Liver (tissue), 9 donors: ENCODE data around the gene FKBP1B. TPM values are rescaled to one million over a fixed set of nuclear protein-coding genes. Genes with fewer than 3 reads are reported as not detected.

Experiments used
- DNase-seq: peaks from one replicate; pipeline ENCODE4 v3.0.0-alpha.2; 2017; ENCODE audit warnings: low spot score
- H3K27ac ChIP-seq, 2 donors: one replicate each; pipeline ENCODE4 v1.7.0; 2013; ENCODE audit warnings: inconsistent platforms in 2 of 2, low read length in 2 of 2, control low read depth in 1 of 2, low read depth in 1 of 2, mild to moderate bottlenecking in 1 of 2
- H3K27me3 ChIP-seq, 4 donors: one replicate each; pipeline versions ENCODE4 v1.6.1 to v1.7.0; 2013; ENCODE audit warnings: low read length in 3 of 4, inconsistent platforms in 1 of 4, mild to moderate bottlenecking in 1 of 4, moderate library complexity in 1 of 4; ENCODE audit not compliant: control insufficient read depth in 4 of 4, insufficient read depth in 4 of 4
- H3K36me3 ChIP-seq, 4 donors: one replicate each; pipeline versions ENCODE4 v1.6.1 to v1.7.0; 2013; ENCODE audit warnings: low read length in 3 of 4, mild to moderate bottlenecking in 3 of 4, low read depth in 1 of 4, moderate library complexity in 1 of 4; ENCODE audit not compliant: control insufficient read depth in 4 of 4, insufficient read depth in 3 of 4
- H3K4me1 ChIP-seq, 4 donors: one replicate each; pipeline versions ENCODE4 v1.6.1 to v1.7.0; 2013; ENCODE audit warnings: low read length in 3 of 4, mild to moderate bottlenecking in 3 of 4, moderate library complexity in 1 of 4; ENCODE audit not compliant: control insufficient read depth in 4 of 4, insufficient read depth in 4 of 4
- H3K4me3 ChIP-seq, 3 donors: one replicate each; pipeline versions ENCODE4 v1.6.1 to v1.7.0; 2013; ENCODE audit warnings: low read length in 3 of 3, control low read depth in 1 of 3, low read depth in 1 of 3, mild to moderate bottlenecking in 1 of 3
- H3K9ac ChIP-seq, 2 donors: one replicate each; pipeline ENCODE4 v1.7.0; 2013; ENCODE audit warnings: low read length in 2 of 2, mild to moderate bottlenecking in 2 of 2, moderate library complexity in 2 of 2, control low read depth in 1 of 2, low read depth in 1 of 2
- H3K9me3 ChIP-seq, 4 donors: one replicate each; pipeline versions ENCODE4 v1.6.1 to v1.7.0; 2013; ENCODE audit warnings: low read length in 3 of 4; ENCODE audit not compliant: control insufficient read depth in 4 of 4
- EGR1 ChIP-seq, 2 donors: IDR thresholded peaks; 2 replicates each; pipeline ENCODE4 v1.6.1; 2016 to 2018; ENCODE audit warnings: antibody characterized with exemption in 2 of 2, low read depth in 2 of 2
- FOXA1 ChIP-seq: IDR thresholded peaks from 2 replicates; pipeline ENCODE4 v1.6.1; 2016; ENCODE audit warnings: antibody characterized with exemption
- FOXA2 ChIP-seq: IDR thresholded peaks from 2 replicates; pipeline ENCODE4 v1.6.1; 2016; ENCODE audit warnings: antibody characterized with exemption
- HNF4A ChIP-seq, 2 donors: conservative IDR thresholded peaks; 2 replicates each; pipeline ENCODE4 v1.6.1; 2016; ENCODE audit warnings: antibody characterized with exemption in 2 of 2, mild to moderate bottlenecking in 2 of 2
- HNF4G ChIP-seq: IDR thresholded peaks from 2 replicates; pipeline ENCODE4 v1.6.1; 2016; ENCODE audit warnings: antibody characterized with exemption
- JUND ChIP-seq, 2 donors: IDR thresholded peaks; 2 replicates each; pipeline ENCODE4 v1.6.1; 2016; ENCODE audit warnings: antibody characterized with exemption in 2 of 2
- NR2F2 ChIP-seq: IDR thresholded peaks from 2 replicates; pipeline ENCODE4 v1.6.1; 2016; ENCODE audit warnings: antibody characterized with exemption
- RAD21 ChIP-seq, 2 donors: IDR thresholded peaks; 2 replicates each; pipeline ENCODE4 v1.6.1; 2016; ENCODE audit warnings: antibody characterized with exemption in 2 of 2, mild to moderate bottlenecking in 2 of 2
- RXRA ChIP-seq, 2 donors: IDR thresholded peaks; 2 replicates each; pipeline ENCODE4 v1.6.1; 2017 to 2018; ENCODE audit warnings: antibody characterized with exemption in 2 of 2, mild to moderate bottlenecking in 1 of 2
- TAF1 ChIP-seq: conservative IDR thresholded peaks from 2 replicates; pipeline ENCODE4 v1.6.1; 2016; ENCODE audit warnings: antibody characterized with exemption, mild to moderate bottlenecking
- YY1 ChIP-seq: IDR thresholded peaks from 2 replicates; pipeline ENCODE4 v1.6.1; 2016; ENCODE audit warnings: antibody characterized with exemption, mild to moderate bottlenecking
- WGBS: extraction: QIAGEN DNeasy Blood & Tissue Kit; methylation state at CpG from one replicate; pipeline ENCODE4 v1.1.7; 2013; 5-methylcytosine and 5-hydroxymethylcytosine counted together
- polyA plus RNA-seq, 2 donors: library from polyadenylated mRNA; stranded (reverse) in 1 of 2; unstranded in 1 of 2; fragments of 200-250 nt in 1 of 2; fragments of >200 nt in 1 of 2; fragmentation: Nextera tagmentation in 1 of 2; extraction: Ambion mirVana in 1 of 2; gene quantifications; one replicate each; pipeline versions ENCODE4 v1.2.1 to v1.2.3, GENCODE V29; 2013 to 2015
- total RNA-seq, 2 donors: library from RNA; depleted of rRNA; stranded (reverse); fragments of >200 nt; gene quantifications; one replicate each; pipeline ENCODE4 v1.2.3, GENCODE V29; 2014
- TF ChIP-seq, protein P1 (sequence below): IDR thresholded peaks from 2 replicates; pipeline ENCODE4 v1.6.1; 2016; ENCODE audit warnings: antibody characterized with exemption
- TF ChIP-seq, protein P2 (sequence below): IDR thresholded peaks from 2 replicates; pipeline ENCODE4 v1.6.1; 2016; ENCODE audit warnings: antibody characterized with exemption
- TF ChIP-seq, protein P3 (sequence below): fragments of 150-350 bp; IDR thresholded peaks from 2 replicates; pipeline ENCODE4 v1.5.1; 2017; ENCODE audit warnings: improper control_type of control experiment, low read depth, low read length; ENCODE audit not compliant: missing input control
- TF ChIP-seq, protein P4 (sequence below): IDR thresholded peaks from 2 replicates; pipeline ENCODE4 v1.6.1; 2016; ENCODE audit warnings: antibody characterized with exemption, mild to moderate bottlenecking
- TF ChIP-seq, protein P5 (sequence below): IDR thresholded peaks from 2 replicates; pipeline ENCODE4 v1.6.1; 2016; ENCODE audit warnings: antibody characterized with exemption
- donor health status: healthy.
- donor health status: healthy.
- donor health status: healthy.
- donor health status: healthy.
- donor health status: healthy.

The FKBP1B gene
- total and polyA plus RNA-seq, 4 donors = 3.6 to 23.6 (median 11.5) TPM

DNA sequence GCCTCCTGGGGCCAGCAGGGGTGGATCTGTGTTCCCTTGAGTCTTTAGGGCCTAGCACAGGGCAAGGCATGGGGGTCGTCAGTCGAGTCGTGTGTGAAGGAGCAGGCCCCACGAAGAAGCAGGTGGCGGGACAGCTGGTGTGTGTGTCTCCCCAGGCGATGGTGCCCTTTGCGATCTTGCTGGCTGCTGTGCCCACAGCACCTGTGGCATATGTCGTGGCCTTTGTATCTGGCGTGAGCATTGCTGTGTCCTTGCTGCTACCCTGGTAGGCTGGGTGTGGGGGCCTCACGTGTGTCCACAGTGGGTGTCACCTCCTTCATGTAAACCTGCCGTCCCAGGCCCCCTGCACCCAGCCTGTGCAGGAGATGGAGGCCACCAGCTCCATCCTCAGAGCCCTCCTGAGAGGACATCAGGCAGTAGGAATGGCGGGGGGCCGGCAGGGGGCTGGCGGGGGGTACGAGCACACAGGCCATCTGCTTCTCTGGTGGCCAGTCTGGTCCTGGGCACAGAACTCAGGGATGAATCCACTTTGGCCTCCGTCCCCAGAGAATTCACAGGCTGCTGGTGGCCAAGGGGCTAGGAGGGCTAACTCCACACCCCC, 26.5 kb upstream of the FKBP1B start:
- TF ChIP-seq, protein P1, sequence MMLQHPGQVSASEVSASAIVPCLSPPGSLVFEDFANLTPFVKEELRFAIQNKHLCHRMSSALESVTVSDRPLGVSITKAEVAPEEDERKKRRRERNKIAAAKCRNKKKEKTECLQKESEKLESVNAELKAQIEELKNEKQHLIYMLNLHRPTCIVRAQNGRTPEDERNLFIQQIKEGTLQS = no peak
- TF ChIP-seq, protein P2, sequence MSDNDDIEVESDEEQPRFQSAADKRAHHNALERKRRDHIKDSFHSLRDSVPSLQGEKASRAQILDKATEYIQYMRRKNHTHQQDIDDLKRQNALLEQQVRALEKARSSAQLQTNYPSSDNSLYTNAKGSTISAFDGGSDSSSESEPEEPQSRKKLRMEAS = no peak
- TF ChIP-seq, protein P3, sequence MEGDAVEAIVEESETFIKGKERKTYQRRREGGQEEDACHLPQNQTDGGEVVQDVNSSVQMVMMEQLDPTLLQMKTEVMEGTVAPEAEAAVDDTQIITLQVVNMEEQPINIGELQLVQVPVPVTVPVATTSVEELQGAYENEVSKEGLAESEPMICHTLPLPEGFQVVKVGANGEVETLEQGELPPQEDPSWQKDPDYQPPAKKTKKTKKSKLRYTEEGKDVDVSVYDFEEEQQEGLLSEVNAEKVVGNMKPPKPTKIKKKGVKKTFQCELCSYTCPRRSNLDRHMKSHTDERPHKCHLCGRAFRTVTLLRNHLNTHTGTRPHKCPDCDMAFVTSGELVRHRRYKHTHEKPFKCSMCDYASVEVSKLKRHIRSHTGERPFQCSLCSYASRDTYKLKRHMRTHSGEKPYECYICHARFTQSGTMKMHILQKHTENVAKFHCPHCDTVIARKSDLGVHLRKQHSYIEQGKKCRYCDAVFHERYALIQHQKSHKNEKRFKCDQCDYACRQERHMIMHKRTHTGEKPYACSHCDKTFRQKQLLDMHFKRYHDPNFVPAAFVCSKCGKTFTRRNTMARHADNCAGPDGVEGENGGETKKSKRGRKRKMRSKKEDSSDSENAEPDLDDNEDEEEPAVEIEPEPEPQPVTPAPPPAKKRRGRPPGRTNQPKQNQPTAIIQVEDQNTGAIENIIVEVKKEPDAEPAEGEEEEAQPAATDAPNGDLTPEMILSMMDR = no peak
- no peak for TF ChIP-seq JUND (IDR thresholded peaks at IDR 0.05)
- TF ChIP-seq HNF4A (conservative IDR thresholded peaks at IDR 0.05) = no peak
- TF ChIP-seq, protein P4, sequence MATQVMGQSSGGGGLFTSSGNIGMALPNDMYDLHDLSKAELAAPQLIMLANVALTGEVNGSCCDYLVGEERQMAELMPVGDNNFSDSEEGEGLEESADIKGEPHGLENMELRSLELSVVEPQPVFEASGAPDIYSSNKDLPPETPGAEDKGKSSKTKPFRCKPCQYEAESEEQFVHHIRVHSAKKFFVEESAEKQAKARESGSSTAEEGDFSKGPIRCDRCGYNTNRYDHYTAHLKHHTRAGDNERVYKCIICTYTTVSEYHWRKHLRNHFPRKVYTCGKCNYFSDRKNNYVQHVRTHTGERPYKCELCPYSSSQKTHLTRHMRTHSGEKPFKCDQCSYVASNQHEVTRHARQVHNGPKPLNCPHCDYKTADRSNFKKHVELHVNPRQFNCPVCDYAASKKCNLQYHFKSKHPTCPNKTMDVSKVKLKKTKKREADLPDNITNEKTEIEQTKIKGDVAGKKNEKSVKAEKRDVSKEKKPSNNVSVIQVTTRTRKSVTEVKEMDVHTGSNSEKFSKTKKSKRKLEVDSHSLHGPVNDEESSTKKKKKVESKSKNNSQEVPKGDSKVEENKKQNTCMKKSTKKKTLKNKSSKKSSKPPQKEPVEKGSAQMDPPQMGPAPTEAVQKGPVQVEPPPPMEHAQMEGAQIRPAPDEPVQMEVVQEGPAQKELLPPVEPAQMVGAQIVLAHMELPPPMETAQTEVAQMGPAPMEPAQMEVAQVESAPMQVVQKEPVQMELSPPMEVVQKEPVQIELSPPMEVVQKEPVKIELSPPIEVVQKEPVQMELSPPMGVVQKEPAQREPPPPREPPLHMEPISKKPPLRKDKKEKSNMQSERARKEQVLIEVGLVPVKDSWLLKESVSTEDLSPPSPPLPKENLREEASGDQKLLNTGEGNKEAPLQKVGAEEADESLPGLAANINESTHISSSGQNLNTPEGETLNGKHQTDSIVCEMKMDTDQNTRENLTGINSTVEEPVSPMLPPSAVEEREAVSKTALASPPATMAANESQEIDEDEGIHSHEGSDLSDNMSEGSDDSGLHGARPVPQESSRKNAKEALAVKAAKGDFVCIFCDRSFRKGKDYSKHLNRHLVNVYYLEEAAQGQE = no peak
- TF ChIP-seq RAD21 (IDR thresholded peaks at IDR 0.05) = no peak
- no peak for TF ChIP-seq FOXA1
- no peak for TF ChIP-seq FOXA2
- TF ChIP-seq, protein P5, sequence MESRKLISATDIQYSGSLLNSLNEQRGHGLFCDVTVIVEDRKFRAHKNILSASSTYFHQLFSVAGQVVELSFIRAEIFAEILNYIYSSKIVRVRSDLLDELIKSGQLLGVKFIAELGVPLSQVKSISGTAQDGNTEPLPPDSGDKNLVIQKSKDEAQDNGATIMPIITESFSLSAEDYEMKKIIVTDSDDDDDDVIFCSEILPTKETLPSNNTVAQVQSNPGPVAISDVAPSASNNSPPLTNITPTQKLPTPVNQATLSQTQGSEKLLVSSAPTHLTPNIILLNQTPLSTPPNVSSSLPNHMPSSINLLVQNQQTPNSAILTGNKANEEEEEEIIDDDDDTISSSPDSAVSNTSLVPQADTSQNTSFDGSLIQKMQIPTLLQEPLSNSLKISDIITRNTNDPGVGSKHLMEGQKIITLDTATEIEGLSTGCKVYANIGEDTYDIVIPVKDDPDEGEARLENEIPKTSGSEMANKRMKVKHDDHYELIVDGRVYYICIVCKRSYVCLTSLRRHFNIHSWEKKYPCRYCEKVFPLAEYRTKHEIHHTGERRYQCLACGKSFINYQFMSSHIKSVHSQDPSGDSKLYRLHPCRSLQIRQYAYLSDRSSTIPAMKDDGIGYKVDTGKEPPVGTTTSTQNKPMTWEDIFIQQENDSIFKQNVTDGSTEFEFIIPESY = no peak
- TF ChIP-seq HNF4G = no peak
- TF ChIP-seq YY1 = no peak
- TF ChIP-seq NR2F2 = no peak
- TF ChIP-seq TAF1 = no peak
- Histone ChIP-seq H3K27me3 (no peaks in the 10 kb centered on the region), H3K4me3 (no peak overlapping the region), H3K4me1 (no peaks in the 10 kb centered on the region), H3K27ac (no peak overlapping the region), H3K9me3 (no peaks in the 10 kb centered on the region), H3K9ac (no peak overlapping the region), H3K36me3 (peaks cover 0 to 10% (median 1%) of the 10 kb centered on the region in 4 donors)
- WGBS = 95% methylated on average over 16 of the region's 16 CpGs
- no peak for DNase-seq

DNA sequence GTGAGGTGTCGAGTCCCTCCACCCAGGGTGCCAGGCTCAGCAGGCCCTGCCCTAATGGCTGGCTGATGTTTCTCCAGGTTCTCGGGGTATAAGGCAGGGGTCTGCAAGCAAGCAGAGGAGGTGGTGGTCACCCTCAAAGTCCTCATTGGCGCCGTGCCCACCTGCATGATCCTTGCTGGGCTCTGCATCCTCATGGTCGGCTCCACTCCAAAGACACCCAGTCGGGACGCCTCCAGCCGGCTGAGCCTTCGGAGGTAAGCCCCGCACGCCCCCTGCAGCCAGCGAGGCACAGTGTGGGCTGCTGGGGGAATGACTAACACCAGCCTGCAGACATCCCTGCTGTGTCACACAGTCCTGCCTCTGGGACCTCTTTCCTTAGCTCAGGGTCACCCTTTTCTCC, 25.5 kb upstream of the FKBP1B start:
- 85% methylated on average over 12 of the region's 12 CpGs for WGBS
- no peak for TF ChIP-seq RAD21 (IDR thresholded peaks at IDR 0.05)
- no peak for TF ChIP-seq YY1
- TF ChIP-seq, protein P3 = no peak
- TF ChIP-seq, protein P5 = no peak
- TF ChIP-seq RXRA (IDR thresholded peaks at IDR 0.05) = no peak
- TF ChIP-seq EGR1 (IDR thresholded peaks at IDR 0.05; ENCODE audit: low read depth in 2 of 2) = no peak
- Histone ChIP-seq H3K4me1 (no peaks in the 10 kb centered on the region), H3K36me3 (peaks cover 0 to 11% (median 1%) of the 10 kb centered on the region in 4 donors), H3K4me3 (no peak overlapping the region), H3K9ac (no peak overlapping the region), H3K27me3 (no peaks in the 10 kb centered on the region), H3K9me3 (no peaks in the 10 kb centered on the region), H3K27ac (no peak overlapping the region)
- peak; percentile 37 for DNase-seq
